Testis (tissue), 3 donors: ENCODE data around the gene RASAL2. TPM values are rescaled to one million over a fixed set of nuclear protein-coding genes. Genes with fewer than 3 reads are reported as not detected.
A peak's percentile ranks its signal among the peaks of the same experiment; 100 is the strongest.

Experiments used
- DNase-seq: peaks from one replicate; pipeline ENCODE4 v3.0.0-alpha.2; 2019
- H3K27ac ChIP-seq, 2 donors: fragments of 200-600 bp; sonication (generic); one replicate each; pipeline ENCODE4 v1.5.1; 2019
- H3K27me3 ChIP-seq: fragments of 200-600 bp; sonication (generic); one replicate; pipeline ENCODE4 v1.5.1; 2019
- H3K36me3 ChIP-seq: fragments of 200-600 bp; sonication (generic); one replicate; pipeline ENCODE4 v1.5.1; 2017; ENCODE audit warnings: low read depth; ENCODE audit errors: missing control alignments
- H3K4me1 ChIP-seq: fragments of 200-600 bp; sonication (generic); one replicate; pipeline ENCODE4 v1.5.1; 2019
- H3K4me3 ChIP-seq, 2 donors: fragments of 200-600 bp; sonication (generic); one replicate each; pipeline ENCODE4 v1.5.1; 2017 to 2019
- H3K9me3 ChIP-seq: fragments of 200-600 bp; sonication (generic); one replicate; pipeline ENCODE4 v1.5.1; 2017
- CTCF ChIP-seq, 3 experiments: fragments of 450-650 bp in 2 of 3; fragments of 200-600 bp in 1 of 3; sonication (generic) in 1 of 3; IDR thresholded peaks; one replicate each; pipeline ENCODE4 v1.5.1; 2016 to 2019; ENCODE audit warnings: antibody characterized with exemption in 3 of 3, mild to moderate bottlenecking in 2 of 3, moderate library complexity in 1 of 3
- POLR2A ChIP-seq: fragments of 450-650 bp; IDR thresholded peaks from one replicate; pipeline ENCODE4 v1.6.1; 2017; ENCODE audit warnings: antibody characterized with exemption, mild to moderate bottlenecking, moderate library complexity
- WGBS, 2 donors: methylation state at CpG; one replicate each; pipeline ENCODE4 v1.1.5; 2018; 5-methylcytosine and 5-hydroxymethylcytosine counted together
- intact Hi-C: fragments of 100-400 bp; cut with DNase I; formaldehyde crosslinking; loops from one replicate; pipeline ENCODE4 v1.15.1; 2023; ENCODE audit warnings: low total_unique reads
- polyA plus RNA-seq: library from polyadenylated mRNA; stranded (reverse); fragments of 350-450 nt; fragmentation: Illumina TruSeq; extraction: RNeasy Lipid Tissue Mini Kit (QIAGEN cat#74804); gene quantifications from one replicate; pipeline ENCODE4 v1.2.3, GENCODE V29; 2014; ENCODE audit warnings: low read depth, low replicate concordance; ENCODE audit not compliant: insufficient read depth
- total RNA-seq, 2 donors: library from RNA; depleted of rRNA; stranded (reverse); fragments of >200 nt; gene quantifications; one replicate each; pipeline ENCODE4 v1.2.3, GENCODE V29; 2016

The RASAL2 gene
- total and polyA plus RNA-seq, 3 donors from 2014 or later: 25.9 to 41.7 (median 39.6) TPM

- intact Hi-C loops: no loop called here
- H3K4me3 ChIP-seq: no peak overlapping the region
- WGBS, 2 donors: 71 to 72% methylated on average over 8 of the region's 8 CpGs
- no peaks in the 10 kb centered on the region for H3K27me3 ChIP-seq
- TF ChIP-seq POLR2A (no peak), CTCF (IDR thresholded peaks at IDR 0.05) (no peak)
- no peaks in the 10 kb centered on the region for H3K36me3 ChIP-seq
- H3K4me1 ChIP-seq: peaks cover 27% of the 10 kb centered on the region
- H3K9me3 ChIP-seq: no peaks in the 10 kb centered on the region
- no peak for DNase-seq
- H3K27ac ChIP-seq: peak overlapping the region; percentile 72 to 86
These were observed 38.0 kb upstream of the RASAL2 start for GRCh38 chr1:178055779-178056471.

- intact Hi-C loops: no loop called here
- Histone ChIP-seq H3K27ac (peak overlapping the region; percentile 72 to 86), H3K27me3 (no peaks in the 10 kb centered on the region), H3K9me3 (no peaks in the 10 kb centered on the region), H3K4me1 (peaks cover 27% of the 10 kb centered on the region), H3K36me3 (no peaks in the 10 kb centered on the region), H3K4me3 (no peak overlapping the region)
- TF ChIP-seq POLR2A: no peak
- TF ChIP-seq CTCF (IDR thresholded peaks at IDR 0.05): no peak
- no peak for DNase-seq
- WGBS, 2 donors: 51 to 57% methylated on average over 11 of the region's 11 CpGs
These were observed 36.7 kb upstream of the RASAL2 start for GRCh38 chr1:178057141-178057765.

- peak; percentile 85 for DNase-seq
- no peak overlapping the region for H3K4me3 ChIP-seq
- H3K27ac ChIP-seq: peak overlapping the region; percentile 72 to 86
- intact Hi-C loops: no loop called here
- H3K36me3 ChIP-seq: no peaks in the 10 kb centered on the region
- H3K4me1 ChIP-seq: peaks cover 25% of the 10 kb centered on the region
- TF ChIP-seq CTCF (IDR thresholded peaks at IDR 0.05): no peak
- WGBS, 2 donors: 32 to 43% methylated on average over 7 of the region's 7 CpGs
- H3K27me3 ChIP-seq: no peaks in the 10 kb centered on the region
- no peaks in the 10 kb centered on the region for H3K9me3 ChIP-seq
These were observed 35.9 kb upstream of the RASAL2 start for GRCh38 chr1:178057912-178058534.

- Histone ChIP-seq H3K4me3 (no peak overlapping the region), H3K4me1 (peaks cover 20% of the 10 kb centered on the region), H3K27ac (peak overlapping the region in 1 of 2 donors; percentile 73), H3K9me3 (no peaks in the 10 kb centered on the region), H3K27me3 (no peaks in the 10 kb centered on the region), H3K36me3 (no peaks in the 10 kb centered on the region)
- intact Hi-C loops: no loop called here
- DNase-seq: no peak
- WGBS, 2 donors: 66% methylated on average over 9 of the region's 9 CpGs
- TF ChIP-seq POLR2A (no peak), CTCF (IDR thresholded peaks at IDR 0.05) (no peak)
These were observed 32.9 kb upstream of the RASAL2 start for GRCh38 chr1:178060789-178061556.
